ENCODE measurements around the gene TDO2.

GRCh38 chr4:155929833-155930232 lies 26.3 kb downstream of the TDO2 start:
- TF ChIP-seq TAF1 (IDR thresholded peaks at IDR 0.05; ENCODE audit: low read depth, low read length) (no peak), POLR2A (IDR thresholded peaks at IDR 0.05; ENCODE audit: low read depth, low read length) (no peak), POLR2AphosphoS5 (IDR thresholded peaks at IDR 0.05; ENCODE audit: low read depth, low read length) (no peak), PAX5 (IDR thresholded peaks at IDR 0.05; ENCODE audit: insufficient read depth, low read length, severe bottlenecking) (no peak), SPI1 (IDR thresholded peaks at IDR 0.05; ENCODE audit: low read depth, low read length) (peak; percentile 55; the same call in 1 of the 2 replicates), POU2F2 (IDR thresholded peaks at IDR 0.05; ENCODE audit: low read depth, low read length) (no peak)
